H1 (cell line): ENCODE results near the gene SLC9A2. TPM values are rescaled to one million over a fixed set of nuclear protein-coding genes. Genes with fewer than 3 reads are reported as not detected.

Experiments used
- BRCA1 ChIP-seq: IDR thresholded peaks from 2 replicates; pipeline ENCODE4 v1.6.1; 2012; ENCODE audit warnings: low read depth, low read length, improper control_type of control experiment
- CBX5 ChIP-seq: fragments of 300-800, 300-1000 bp; sonication (generic); IDR thresholded peaks from 2 replicates; pipeline ENCODE4 v1.7.1; 2016; ENCODE audit warnings: antibody characterized with exemption, low read length, low read depth
- CHD2 ChIP-seq: IDR thresholded peaks from 2 replicates; pipeline ENCODE4 v1.6.1; 2012; ENCODE audit warnings: low read length, improper control_type of control experiment
- CREB1 ChIP-seq: IDR thresholded peaks from 2 replicates; pipeline ENCODE4 v1.6.1; 2012; ENCODE audit warnings: inconsistent platforms
- HDAC6 ChIP-seq: IDR thresholded peaks from one replicate; pipeline ENCODE4 v1.7.1; 2012; ENCODE audit warnings: low read depth, mild to moderate bottlenecking, inconsistent platforms, low read length, moderate library complexity
- SIX5 ChIP-seq: IDR thresholded peaks from 2 replicates; pipeline ENCODE4 v1.6.1; 2011; ENCODE audit warnings: mild to moderate bottlenecking, low read depth, low read length
- TBP ChIP-seq: IDR thresholded peaks from 2 replicates; pipeline ENCODE4 v1.6.1; 2011; ENCODE audit warnings: low read depth, low read length, improper control_type of control experiment
- polyA plus RNA-seq, 7 experiments: library from polyadenylated mRNA; depleted of rRNA in 3 of 7; stranded (reverse) in 5 of 7; unstranded in 2 of 7; fragments of >200 nt in 5 of 7; fragments of 200-250 nt in 2 of 7; gene quantifications; 1 replicate in 5 of 7; 2 replicates in 1 of 7; 4 replicates in 1 of 7; pipeline versions ENCODE4 v1.2.1 to v1.2.3, GENCODE V29; 2011 to 2013; ENCODE audit warnings: missing spikeins in 2 of 7, mixed read lengths in 2 of 7
- total RNA-seq: library from RNA; stranded (reverse); fragmentation: NEBNext Ultra II Directional; extraction: Animal tissue kit (Norgen Biotek cat#: 25700); gene quantifications from 2 replicates; pipeline ENCODE4 v1.2.1, GENCODE V29; 2021
- TF ChIP-seq, protein P1 (sequence below): fragments of 300-600 bp; sonication (generic); IDR thresholded peaks from 2 replicates; pipeline ENCODE4 v1.7.1; 2012; ENCODE audit warnings: low read length, moderate library complexity, mild to moderate bottlenecking, inconsistent platforms; ENCODE audit not compliant: insufficient replicate concordance
- TF ChIP-seq, protein P2 (sequence below): IDR thresholded peaks from 2 replicates; pipeline ENCODE4 v1.6.1; 2011; ENCODE audit warnings: low read length, improper control_type of control experiment
- TF ChIP-seq, protein P3 (sequence below): IDR thresholded peaks from 2 replicates; pipeline ENCODE4 v1.6.1; 2012; ENCODE audit warnings: inconsistent platforms

The SLC9A2 gene
- total and polyA plus RNA-seq, 2 of the 8 experiments (the other 6 are each of a cell fraction or from before 2014, with no cell fraction given): 0.06 to 0.13 TPM

DNA sequence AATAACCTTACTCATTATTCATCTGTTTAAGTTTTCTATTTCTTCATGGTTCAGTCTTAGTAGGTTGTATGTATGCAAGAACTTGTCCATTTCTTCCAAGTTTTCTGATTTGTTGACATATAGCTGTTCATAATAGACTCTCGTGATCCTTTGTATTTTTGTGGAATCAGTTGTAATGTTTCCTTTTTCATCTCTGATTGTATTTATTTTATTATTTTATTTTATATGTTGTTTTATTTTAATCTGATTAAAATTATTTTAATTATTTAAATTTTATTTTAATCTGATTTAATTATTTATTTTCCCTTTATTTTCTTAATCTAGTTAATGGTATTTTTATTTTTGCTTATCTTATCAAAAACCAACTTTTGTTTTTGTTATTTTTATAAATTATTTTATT, 43.5 kb upstream of the SLC9A2 start (continued):
- TF ChIP-seq, protein P1, sequence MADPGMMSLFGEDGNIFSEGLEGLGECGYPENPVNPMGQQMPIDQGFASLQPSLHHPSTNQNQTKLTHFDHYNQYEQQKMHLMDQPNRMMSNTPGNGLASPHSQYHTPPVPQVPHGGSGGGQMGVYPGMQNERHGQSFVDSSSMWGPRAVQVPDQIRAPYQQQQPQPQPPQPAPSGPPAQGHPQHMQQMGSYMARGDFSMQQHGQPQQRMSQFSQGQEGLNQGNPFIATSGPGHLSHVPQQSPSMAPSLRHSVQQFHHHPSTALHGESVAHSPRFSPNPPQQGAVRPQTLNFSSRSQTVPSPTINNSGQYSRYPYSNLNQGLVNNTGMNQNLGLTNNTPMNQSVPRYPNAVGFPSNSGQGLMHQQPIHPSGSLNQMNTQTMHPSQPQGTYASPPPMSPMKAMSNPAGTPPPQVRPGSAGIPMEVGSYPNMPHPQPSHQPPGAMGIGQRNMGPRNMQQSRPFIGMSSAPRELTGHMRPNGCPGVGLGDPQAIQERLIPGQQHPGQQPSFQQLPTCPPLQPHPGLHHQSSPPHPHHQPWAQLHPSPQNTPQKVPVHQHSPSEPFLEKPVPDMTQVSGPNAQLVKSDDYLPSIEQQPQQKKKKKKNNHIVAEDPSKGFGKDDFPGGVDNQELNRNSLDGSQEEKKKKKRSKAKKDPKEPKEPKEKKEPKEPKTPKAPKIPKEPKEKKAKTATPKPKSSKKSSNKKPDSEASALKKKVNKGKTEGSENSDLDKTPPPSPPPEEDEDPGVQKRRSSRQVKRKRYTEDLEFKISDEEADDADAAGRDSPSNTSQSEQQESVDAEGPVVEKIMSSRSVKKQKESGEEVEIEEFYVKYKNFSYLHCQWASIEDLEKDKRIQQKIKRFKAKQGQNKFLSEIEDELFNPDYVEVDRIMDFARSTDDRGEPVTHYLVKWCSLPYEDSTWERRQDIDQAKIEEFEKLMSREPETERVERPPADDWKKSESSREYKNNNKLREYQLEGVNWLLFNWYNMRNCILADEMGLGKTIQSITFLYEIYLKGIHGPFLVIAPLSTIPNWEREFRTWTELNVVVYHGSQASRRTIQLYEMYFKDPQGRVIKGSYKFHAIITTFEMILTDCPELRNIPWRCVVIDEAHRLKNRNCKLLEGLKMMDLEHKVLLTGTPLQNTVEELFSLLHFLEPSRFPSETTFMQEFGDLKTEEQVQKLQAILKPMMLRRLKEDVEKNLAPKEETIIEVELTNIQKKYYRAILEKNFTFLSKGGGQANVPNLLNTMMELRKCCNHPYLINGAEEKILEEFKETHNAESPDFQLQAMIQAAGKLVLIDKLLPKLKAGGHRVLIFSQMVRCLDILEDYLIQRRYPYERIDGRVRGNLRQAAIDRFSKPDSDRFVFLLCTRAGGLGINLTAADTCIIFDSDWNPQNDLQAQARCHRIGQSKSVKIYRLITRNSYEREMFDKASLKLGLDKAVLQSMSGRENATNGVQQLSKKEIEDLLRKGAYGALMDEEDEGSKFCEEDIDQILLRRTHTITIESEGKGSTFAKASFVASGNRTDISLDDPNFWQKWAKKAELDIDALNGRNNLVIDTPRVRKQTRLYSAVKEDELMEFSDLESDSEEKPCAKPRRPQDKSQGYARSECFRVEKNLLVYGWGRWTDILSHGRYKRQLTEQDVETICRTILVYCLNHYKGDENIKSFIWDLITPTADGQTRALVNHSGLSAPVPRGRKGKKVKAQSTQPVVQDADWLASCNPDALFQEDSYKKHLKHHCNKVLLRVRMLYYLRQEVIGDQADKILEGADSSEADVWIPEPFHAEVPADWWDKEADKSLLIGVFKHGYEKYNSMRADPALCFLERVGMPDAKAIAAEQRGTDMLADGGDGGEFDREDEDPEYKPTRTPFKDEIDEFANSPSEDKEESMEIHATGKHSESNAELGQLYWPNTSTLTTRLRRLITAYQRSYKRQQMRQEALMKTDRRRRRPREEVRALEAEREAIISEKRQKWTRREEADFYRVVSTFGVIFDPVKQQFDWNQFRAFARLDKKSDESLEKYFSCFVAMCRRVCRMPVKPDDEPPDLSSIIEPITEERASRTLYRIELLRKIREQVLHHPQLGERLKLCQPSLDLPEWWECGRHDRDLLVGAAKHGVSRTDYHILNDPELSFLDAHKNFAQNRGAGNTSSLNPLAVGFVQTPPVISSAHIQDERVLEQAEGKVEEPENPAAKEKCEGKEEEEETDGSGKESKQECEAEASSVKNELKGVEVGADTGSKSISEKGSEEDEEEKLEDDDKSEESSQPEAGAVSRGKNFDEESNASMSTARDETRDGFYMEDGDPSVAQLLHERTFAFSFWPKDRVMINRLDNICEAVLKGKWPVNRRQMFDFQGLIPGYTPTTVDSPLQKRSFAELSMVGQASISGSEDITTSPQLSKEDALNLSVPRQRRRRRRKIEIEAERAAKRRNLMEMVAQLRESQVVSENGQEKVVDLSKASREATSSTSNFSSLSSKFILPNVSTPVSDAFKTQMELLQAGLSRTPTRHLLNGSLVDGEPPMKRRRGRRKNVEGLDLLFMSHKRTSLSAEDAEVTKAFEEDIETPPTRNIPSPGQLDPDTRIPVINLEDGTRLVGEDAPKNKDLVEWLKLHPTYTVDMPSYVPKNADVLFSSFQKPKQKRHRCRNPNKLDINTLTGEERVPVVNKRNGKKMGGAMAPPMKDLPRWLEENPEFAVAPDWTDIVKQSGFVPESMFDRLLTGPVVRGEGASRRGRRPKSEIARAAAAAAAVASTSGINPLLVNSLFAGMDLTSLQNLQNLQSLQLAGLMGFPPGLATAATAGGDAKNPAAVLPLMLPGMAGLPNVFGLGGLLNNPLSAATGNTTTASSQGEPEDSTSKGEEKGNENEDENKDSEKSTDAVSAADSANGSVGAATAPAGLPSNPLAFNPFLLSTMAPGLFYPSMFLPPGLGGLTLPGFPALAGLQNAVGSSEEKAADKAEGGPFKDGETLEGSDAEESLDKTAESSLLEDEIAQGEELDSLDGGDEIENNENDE: no peak
- TF ChIP-seq SIX5: no peak
- TF ChIP-seq, protein P2, sequence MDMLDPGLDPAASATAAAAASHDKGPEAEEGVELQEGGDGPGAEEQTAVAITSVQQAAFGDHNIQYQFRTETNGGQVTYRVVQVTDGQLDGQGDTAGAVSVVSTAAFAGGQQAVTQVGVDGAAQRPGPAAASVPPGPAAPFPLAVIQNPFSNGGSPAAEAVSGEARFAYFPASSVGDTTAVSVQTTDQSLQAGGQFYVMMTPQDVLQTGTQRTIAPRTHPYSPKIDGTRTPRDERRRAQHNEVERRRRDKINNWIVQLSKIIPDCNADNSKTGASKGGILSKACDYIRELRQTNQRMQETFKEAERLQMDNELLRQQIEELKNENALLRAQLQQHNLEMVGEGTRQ: no peak
- no peak for TF ChIP-seq CBX5
- TF ChIP-seq, protein P3, sequence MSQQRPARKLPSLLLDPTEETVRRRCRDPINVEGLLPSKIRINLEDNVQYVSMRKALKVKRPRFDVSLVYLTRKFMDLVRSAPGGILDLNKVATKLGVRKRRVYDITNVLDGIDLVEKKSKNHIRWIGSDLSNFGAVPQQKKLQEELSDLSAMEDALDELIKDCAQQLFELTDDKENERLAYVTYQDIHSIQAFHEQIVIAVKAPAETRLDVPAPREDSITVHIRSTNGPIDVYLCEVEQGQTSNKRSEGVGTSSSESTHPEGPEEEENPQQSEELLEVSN: no peak
- no peak for TF ChIP-seq CHD2
- TF ChIP-seq TBP: no peak
- no peak for TF ChIP-seq BRCA1
- no peak for TF ChIP-seq CREB1
- no peak for TF ChIP-seq HDAC6
